HTERT RPE-1 (cell line): ENCODE measurements around the gene ARGLU1.
"Not testable (repeated sequence)": the region's sequence is repeated elsewhere in the genome, so short reads cannot be mapped to it uniquely, and the experiment has no call there.

ENCODE experiments used
- in situ Hi-C: fragments of 300-500 bp; cut with MboI; formaldehyde crosslinking; loops from 4 replicates; pipeline ENCODE4 v1.14.3; 2020; ENCODE audit warnings: low sequenced_read_pairs

The ARGLU1 gene, protein sequence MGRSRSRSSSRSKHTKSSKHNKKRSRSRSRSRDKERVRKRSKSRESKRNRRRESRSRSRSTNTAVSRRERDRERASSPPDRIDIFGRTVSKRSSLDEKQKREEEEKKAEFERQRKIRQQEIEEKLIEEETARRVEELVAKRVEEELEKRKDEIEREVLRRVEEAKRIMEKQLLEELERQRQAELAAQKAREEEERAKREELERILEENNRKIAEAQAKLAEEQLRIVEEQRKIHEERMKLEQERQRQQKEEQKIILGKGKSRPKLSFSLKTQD

DNA sequence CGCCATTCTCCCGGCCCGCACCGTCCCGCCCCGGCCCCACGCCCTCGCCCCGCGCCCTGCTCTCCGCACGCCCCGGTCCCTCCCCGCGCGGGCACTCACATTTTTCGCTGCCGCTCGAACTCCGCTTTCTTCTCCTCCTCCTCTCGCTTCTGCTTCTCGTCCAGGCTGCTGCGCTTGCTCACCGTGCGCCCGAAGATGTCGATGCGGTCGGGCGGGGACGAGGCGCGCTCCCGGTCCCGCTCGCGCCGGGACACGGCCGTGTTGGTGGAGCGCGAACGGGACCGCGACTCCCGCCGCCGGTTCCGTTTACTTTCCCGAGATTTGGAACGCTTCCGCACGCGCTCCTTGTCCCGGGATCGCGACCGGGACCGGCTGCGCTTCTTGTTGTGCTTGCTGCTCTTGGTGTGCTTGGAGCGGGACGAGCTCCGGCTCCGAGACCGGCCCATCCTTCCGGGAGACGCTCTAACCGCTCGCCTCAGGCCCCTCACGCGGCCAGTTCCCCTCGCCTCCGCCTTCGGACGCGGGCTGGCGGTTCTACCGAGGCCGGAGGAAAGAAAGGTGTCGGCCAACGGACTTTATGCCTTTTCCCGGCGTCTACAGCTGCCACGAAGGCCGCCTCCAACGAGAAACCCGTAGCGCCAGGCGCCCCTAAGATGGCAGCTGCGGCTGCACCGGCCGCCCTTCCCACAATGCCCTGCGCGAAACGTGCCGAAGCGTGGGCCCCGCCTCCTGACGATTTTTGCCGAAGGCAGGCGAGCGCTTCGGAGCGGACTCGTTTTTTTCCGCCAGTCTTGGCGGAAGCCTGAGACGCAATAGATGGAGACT, at the start of gene ARGLU1:
TSS of gene ARGLU1 (minus strand) at position 664 of the 825 bp plus-strand sequence. CDS start at position 446, 218 bp downstream.
- in situ Hi-C loops = no loop called here

DNA sequence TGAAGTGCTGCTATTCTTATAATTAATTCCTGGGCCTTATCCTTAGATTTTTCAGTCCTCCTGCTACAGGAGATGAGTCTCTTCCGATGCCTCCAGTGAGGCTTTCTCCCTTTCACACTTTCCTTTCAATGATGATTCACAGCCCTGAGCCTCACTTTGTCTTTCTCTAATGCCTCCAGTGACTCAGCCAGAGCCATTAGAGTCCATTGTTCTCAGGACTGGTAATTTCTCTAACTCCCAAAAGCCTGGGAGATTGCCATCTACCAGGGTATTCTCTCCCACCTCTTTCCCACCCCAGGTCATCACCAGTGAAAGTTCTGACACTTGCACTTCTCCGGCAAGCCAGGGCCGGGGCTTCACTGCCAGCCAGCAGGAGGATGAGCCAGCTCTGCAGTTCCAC, 49.6 kb upstream of the ARGLU1 start:
- in situ Hi-C loops = no loop called here

DNA sequence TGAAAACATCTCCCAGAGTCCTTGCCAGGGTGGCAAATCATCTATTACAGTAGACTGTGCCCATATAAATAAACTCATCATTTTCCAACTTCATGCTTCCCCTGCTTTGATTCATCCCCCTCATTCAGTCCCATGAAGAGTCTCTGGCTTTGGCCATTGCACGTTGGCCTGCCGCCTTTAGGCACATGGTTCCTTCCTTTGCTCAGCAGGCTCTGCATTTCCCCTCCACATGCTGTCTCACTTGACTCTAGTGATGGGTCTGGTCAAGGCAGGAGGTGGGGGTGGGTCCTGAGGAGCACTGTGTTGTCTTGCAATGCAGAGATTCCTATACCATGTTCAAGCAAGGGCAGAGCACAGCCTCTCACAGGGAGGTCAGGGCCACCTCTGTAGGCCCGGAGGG, 48.8 kb upstream of the ARGLU1 start:
- in situ Hi-C loops = no loop called here

DNA sequence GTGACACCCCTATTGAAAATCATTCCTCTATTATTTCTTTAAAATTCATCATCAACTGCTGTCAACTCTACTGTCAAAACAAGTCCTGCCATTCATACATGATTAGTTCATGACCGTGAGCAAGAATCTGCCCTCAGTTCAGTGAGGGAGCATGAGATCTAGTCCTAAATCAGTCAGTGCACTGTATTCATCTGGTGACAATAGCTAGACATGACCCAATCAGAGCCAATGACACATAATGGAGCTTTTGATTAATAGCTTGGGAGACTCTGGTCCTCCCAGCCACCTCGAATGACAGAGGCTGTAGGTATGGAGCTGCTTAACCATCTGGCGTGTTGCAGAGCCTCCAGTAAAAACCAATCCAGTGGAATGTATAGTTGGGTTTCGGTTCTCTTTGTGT, 46.9 kb upstream of the ARGLU1 start:
- in situ Hi-C loops = no loop called here

DNA sequence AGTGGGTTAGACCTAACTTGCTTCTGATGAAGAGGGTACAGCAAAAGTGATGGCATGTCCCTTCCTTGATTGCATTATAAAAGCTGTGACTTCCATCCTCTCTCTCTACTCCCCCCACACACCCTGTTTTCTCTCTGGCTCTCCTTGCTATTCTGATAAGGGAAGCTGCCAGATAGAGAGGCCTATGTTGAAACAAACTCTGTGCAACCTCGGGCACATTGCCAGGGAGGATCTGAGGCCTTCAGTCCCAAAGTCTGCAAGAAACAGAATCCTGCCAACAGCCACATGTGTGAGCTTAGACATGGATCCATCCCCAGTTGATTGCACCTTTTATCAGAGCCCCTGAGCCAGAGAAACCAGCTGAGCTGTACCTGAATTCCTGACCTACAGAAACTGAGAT, 44.8 kb upstream of the ARGLU1 start:
- in situ Hi-C loops = no loop called here

DNA sequence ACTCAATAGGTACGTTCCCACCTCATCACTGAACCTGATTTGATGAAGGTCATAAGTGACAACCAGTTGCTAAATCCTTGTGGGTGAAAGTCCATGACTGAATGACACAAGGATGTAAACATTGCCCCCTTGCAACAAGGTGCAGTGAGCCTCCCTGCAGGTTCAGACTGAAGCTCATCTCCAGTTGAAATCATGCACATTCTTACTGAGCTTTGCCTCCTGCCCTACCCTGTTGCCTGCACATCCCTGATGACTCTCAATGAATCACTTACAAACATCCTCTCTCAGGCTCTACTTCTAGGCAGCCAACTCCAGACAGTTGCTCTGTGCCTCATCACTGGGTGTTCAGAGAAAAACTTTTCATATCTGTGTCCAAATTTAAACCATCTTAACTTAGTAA, 42.5 kb upstream of the ARGLU1 start:
- in situ Hi-C loops = no loop called here

DNA sequence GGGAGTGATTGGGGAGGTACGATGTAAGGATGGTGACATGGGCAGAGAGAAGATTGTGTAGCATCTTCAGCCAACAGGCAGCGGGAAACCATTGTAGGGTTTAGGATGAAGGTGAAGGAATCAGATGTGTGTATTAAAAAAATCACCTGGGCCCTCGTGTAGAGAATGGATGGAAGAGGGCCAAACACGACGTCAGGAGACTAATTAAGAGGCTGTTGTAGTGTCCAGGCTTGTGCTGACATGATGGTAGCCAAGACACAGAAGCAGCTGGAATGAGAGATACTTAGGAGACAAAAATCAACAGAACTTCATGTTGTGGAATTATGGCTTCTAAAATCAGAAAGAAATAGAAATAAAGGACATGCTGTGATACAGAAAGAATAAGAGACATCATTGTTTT, 41.2 kb upstream of the ARGLU1 start:
- in situ Hi-C loops = no loop called here

DNA sequence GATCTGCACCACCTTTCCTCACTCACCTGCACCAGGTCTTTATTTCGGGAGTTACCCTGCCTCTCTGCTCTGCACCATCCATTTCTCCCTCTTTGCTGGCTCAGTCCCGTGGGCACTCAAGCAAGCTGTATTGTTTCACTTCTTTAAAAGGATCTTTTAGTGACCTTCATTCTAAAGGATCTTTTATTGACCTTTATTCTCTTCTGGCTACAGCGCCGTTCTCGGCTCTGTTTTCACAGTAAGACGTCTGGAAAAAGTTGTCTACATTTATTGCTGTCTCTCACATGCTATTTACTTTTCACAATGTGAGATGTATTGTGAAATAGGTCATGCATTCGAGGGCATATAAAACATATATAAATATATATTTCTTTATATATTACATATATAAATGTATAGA, 35.6 kb upstream of the ARGLU1 start:
- in situ Hi-C loops = no loop called here

DNA sequence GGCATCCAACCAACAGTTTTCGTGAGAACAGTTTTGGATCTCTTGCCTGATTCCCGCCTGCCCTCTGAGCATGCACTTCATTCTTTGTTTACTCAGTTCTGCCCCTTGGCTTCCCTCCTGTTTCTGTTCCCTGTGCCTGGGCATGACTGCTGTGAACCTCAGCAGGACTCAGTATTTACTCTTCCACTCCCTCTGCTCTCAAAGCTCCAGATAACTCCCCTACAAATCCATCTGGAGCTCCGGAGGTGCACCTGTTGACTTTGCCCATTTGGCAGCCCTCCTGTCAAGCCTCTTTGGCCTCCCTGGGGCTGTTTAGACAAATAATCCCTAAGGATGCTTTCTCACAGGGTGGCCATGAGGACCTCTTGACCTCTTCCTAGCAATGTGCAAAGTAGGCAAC, 34.2 kb upstream of the ARGLU1 start:
- in situ Hi-C loops = no loop called here

DNA sequence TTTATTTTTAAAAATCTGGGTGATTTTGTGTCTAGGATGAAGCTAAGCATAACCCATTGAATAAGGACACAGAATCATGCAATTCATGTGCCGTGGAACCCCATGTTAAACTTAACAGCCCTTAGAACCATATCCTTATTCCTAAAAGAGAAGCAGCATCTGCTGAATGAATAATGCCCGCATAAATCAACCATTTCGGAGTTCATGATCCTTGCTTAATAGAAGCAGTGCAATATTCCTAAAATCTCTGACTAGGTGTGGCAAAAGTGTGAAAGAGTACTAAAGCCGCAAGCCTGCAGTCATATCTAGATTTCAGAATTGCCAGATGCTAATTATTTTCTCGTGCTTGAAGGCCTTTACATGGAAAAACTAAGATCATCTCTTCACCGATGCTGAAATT, 33.6 kb upstream of the ARGLU1 start:
- in situ Hi-C loops = no loop called here

DNA sequence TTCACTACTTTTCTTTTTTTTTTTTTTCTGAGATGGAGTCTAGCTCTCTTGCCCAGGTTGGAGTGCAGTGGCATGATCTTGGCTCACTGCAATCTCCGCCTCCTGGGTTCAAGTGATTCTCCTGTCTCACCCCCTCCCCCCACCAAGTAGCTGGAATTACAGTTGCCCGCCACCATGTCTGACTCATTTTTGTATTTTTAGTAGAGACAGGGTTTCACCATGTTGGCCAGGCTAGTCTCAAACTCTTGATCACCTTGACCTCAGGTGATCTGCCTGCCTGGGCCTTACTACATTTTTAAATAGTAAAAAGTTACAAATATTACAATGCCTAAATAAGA, 32.8 kb upstream of the ARGLU1 start:
- in situ Hi-C loops = not testable (repeated sequence)

DNA sequence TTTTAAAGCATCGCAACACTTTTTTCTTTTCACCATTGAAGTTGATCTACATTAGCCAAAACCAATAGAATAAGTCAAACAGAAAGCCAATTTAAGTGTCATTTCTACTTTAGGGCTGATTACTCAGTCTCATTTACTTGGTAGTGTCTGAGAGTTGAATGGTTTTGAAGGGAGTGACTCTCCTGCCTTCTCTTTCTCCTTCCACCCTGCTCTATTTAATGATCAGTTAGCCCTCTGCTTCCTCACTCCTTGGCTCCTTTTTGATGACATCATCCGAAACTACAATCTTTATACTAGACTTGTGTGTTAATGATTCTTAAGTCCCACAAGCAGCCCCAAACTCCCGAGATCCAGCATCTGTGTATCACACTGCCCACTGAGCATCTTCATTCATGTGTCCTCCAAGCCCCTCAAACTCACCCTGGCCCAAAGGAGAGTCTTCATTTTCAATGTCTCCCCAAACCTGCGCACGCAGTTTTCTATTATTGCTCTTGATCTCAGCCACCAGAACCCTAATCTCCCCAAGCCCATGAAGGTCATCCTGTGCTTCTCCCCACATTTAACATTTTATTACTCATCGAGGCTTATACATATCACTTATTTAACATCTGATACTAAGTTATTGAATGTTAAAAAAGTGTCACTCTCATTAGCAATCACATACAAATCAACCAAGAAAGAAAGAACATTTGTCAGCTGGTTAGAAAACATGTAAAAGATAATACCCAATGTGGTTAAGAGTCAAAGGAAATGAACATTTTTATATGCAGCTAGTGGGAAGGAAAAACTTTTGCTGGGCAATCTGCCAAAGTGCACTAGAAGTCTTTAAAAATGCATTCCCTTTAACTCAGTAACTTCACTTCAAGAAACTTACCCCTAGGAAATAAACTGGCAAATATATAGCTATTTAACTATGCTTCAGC, 32.2 kb upstream of the ARGLU1 start:
- in situ Hi-C loops = no loop called here

DNA sequence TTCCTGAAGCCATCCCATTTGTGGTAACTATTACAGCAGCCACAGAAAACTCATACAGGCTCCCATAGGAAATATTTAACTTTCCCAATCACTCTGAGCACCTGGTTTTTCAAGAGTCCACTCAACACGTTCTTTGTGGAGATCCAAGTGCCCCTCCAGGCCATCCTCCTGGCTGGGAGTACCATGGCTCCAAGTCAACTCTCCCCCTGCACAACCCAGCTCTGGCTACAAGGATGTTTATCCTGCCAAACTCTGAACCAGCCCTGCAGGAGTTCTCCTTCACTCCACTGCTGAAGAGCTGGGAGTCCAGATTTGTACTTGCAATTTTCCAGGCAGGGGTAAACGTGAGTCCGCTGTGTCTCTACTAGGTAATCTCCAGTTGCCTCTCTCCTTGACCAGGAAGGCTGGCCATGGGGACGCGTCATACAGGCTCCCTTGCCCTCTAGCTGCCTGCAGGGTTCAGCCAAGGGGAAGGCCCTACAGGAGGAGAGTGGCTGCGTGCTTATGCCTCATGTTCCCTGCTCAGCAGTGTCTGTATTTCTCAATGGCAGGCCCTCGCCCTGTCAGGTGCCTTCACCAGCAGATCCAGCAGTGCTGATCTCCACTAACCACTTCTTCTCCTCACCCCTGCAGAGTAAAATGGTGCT, 29.9 kb upstream of the ARGLU1 start:
- in situ Hi-C loops = no loop called here

DNA sequence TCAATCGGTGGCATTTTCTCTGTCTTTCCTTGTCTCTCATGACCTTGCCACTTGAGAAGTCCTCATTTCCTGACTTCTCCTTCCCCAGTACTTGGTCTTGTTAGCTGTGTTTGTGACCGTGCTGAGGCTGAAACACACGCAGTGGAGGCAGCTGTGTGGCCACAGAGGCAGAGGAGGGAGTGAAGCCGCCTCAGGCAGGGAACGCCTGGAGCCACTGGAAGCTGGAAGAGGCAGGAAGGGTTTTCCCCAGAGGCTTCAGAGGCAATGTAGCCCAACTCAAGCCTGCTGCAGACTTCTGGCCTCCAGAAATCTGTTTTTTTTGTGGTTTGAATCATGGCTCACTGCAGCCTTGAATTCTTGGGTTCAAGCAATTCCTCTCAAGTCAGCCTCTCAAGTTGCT, 29.2 kb upstream of the ARGLU1 start:
- in situ Hi-C loops = no loop called here

DNA sequence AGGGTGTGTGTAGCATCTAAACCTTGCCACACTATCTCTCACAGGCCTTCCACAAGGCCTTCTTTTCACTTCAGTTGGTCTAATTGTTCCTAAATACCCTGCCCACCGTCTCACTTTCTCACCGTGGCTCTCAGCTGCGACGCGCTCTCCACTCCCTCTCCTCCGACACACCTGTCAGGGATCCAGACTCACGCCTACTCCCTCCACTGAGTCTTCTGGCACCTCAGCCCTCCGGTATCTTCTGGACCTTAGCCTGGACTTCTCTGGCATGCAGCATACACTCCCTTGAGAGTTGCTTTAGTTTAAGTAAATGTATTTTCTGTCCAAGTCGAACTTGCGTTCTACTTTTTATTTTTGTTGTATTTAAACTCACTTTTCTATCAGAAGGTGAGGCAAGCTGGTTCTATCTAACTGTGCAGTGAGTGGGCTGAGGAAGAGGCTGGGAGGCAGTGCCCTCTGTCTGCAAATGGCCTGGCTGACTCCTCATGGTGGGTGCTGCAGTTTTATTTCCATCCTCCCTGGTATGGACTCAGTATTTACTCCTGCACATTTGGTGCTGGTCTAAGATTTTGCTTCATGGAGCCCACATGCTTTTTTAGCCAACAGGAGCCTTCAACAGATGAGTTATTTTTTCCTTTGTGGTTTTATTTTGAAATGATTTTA, 28.5 kb upstream of the ARGLU1 start:
- in situ Hi-C loops = no loop called here

DNA sequence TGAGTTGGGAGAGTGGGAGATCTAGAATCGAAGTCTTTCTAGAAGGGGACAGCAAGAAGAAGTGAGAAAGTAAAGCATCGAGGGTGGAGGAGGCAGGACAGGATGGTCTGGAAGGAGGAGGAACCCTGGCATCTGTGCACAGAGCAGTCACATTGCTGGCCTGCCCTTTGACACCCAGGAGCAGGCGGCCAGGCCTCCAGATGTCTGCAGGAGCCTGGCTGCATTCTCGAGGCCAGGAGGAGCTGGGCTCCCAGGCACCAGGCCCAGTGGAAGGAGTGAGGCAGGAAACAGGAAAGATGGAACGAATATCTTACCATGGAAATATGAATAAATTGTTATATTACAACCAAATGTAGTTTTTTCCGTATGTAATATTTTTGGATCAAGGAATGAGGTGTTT, 27.7 kb upstream of the ARGLU1 start:
- in situ Hi-C loops = no loop called here

DNA sequence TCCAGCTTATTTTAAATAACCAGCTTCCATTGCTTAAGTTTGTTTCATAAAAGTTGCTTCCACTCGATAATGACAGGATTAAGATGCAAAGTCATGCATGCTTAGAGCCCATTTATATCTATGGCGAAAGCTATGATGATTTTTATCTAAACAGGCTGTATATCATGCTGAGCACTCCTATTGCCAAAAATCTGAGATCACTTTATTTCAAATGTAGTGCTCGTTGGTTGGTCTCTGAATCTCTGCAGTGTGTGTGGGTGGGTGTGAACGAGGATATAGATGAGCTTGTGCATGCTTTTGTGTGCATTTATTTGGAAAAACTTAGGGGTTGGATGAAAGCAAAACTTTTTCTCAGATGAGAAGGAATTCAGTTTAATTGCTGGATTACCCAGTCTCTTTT, 27.0 kb upstream of the ARGLU1 start:
- in situ Hi-C loops = no loop called here

DNA sequence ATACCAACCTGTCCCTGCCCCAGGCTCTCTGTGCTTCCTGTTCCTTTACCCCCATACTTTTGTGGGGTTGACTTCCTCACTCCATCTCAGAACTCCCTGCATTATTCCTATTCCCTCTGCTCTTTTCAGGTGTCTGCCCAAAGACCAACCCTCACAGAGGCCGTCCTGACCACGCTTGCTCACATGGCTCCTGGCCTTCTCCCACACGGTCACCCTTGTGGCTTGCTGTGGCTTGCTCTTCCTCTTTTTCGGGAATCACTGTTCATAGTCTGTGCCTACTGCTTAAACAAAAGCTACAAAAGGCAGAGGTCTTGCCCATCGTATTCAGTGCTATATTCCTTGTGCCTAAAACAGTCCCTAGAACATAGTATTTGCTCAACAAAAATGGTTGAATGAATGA, 25.2 kb upstream of the ARGLU1 start:
- in situ Hi-C loops = no loop called here

DNA sequence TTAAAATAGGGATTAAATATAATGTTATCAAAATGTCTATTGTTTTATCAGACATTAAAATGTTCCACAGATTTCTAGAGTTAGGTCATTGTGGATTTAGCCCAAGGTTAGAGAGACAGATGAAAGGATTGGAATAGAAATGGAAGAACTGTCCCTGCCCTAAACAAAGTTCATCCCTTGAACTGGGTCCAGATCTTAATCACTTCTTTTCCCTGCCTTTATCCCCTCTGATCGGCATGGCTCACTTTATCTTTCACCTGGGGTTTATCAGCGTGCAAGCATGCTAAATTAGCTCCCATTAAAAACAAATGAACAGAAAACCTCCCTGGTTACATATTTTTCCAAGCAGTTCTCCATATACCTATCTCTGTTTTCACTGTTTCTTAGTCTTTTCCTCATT, 23.4 kb upstream of the ARGLU1 start:
- in situ Hi-C loops = no loop called here

DNA sequence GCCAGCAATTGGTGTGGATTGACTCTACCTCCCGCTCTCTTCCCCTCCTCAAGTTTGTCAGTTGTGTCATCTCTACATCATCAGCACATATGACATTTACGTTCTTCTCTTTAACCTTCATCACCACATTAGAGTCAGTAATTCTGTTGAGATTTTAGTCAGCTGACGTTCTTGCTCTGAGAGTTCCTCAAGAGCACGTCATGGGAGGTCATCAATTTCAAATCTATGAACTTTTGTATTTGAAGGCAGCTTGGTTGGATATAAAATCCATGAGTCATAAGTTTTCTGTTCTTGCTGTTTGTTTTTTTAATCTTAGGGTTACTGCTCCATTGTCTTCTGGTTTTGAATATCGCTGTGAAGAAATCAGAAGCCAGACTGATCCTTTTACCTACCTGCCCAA, 21.8 kb upstream of the ARGLU1 start:
- in situ Hi-C loops = no loop called here

DNA sequence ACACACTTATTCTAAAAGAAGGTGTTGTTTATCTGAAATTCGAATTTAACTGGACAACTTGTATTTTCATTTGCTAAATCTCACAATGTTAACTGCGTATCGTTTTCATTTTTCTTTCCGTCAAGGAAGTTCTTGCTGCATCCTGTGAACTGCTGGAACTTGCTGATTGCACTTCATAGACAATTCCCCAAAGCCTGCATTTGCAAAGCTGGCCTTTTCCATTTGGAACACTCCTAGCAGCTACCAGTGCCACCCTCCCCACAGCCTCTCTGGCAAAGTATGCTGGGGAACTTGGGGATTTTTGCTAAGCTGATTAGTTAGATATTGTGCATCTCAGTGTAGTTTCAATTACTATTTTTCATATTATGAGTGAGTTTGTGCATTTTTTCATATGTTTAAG, 20.4 kb upstream of the ARGLU1 start:
- in situ Hi-C loops = no loop called here
